HG03159 (cell line): ENCODE measurements around the gene ZSCAN21.
"Not testable (repeated sequence)": the region's sequence is repeated elsewhere in the genome, so short reads cannot be mapped to it uniquely, and the experiment has no call there.

Source experiments
- ATAC-seq: cut with Tn5 transposase; IDR thresholded peaks from one replicate; pipeline ENCODE4 v1.9.1; 2021; ENCODE audit warnings: mild to moderate bottlenecking, moderate library complexity; ENCODE audit not compliant: unreplicated experiment

Gene ZSCAN21

DNA sequence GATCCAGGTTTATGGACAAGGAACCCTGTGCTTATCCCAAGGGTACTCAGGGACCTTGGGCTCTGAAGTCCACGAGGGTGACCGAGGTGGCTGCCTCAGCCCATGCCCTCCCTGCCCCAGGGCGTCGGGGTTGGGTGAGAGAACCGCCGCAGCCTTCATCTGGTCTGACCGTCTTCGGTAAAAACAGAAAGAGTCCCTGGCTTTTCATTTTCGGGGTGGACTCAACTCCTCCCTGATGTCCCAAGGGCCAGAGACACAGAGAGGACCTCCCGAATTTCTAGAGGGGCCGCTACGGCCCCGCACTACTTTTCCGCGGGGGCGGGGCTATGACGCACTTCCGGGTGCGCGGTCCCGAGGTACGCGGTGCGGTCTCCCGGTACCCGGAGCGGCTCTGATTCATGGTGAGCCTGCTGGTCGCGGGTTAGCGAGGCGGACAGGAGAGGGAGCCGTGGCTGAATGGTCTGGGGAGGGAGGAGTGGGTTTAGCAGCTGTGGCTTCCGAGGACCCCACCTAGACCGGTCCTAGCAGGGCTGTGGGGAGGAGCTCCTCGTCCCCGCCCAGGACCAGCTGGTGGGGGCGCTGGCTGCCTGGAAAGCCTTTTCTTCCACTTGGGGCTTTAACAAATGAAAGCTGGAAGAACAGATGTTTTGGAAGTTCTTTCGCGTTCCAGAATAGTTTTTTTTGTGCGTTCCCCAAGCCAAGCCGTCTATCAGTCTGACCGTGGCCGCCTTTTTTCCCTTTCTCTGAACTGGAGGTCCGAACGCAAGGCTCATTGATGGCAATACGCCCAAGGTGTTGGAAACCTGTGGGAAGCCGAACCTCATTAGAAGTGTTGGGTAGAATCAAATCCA is at the start of gene ZSCAN21:
TSS of gene ZSCAN21 (plus strand) at position 334 of the 851 bp plus-strand sequence. CDS start 7,233 bp downstream, outside the sequence.
- ATAC-seq, result peak; percentile 88

DNA sequence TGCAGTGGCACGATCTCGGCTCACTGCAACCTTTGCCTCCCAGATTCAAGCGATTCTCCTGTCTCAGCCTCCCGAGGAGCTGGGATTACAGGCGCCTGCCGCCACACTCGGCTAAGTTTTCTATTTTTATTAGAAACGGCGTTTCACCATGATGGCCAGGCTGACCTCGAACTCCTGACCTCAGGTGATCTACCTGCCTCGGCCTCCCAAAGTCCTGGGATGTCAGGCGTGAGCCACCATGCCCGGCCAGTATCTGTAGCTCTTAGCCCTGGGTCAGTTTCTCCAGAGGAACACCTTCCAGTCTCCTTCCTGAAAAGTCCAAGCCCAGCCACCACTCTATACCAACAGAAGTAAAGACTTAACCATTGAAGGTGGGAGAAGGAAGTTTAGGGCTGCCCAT is 49.3 kb upstream of the ZSCAN21 start:
- ATAC-seq, result no peak

GRCh38 chr7:100003711-100004661 is 45.6 kb upstream of the ZSCAN21 start:
- no peak for ATAC-seq

GRCh38 chr7:100007887-100008286 is 41.7 kb upstream of the ZSCAN21 start:
- ATAC-seq, result no peak

DNA sequence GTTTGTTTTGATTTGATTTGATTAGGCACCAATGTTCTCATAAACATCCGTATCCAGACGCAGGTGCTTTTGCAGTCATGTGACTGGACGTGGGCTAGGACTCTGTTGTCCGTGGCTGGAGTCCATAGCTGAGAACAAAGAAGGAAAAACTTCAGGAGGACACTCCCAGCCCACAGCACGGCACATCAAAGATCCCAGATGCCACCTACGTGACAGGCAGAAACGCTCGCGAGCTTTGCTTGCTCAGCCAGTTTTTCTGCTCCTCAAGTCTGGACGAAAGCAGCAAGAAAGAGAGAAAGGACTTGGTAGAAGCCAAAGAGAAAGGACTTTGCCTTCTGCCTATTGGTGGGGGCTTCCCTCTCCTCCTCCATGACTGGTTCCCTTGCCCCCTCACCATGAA is 41.0 kb upstream of the ZSCAN21 start:
- no peak for ATAC-seq

GRCh38 chr7:100009952-100010351 is 39.6 kb upstream of the ZSCAN21 start:
- ATAC-seq, result not testable (repeated sequence)

DNA sequence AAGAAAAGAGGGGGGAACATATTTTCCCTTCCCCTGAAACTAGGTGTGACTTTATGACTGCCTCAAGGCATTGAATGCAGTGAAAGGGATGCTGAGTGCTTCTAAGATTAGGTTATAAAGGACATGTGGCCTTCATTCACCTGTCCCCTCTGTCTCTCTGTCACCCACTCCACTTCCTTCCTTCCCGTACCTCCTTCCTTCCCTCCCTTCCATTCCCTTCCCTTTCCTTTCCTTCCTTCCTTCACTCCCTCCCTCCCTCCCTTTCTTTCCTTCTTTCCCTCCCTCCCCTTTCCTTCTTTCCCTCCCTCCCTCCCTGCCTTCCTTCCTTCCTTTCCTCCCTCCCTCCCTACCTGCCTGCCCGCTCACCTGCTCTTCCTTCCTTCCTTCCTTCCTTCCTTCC is 38.7 kb upstream of the ZSCAN21 start:
- no peak for ATAC-seq

DNA sequence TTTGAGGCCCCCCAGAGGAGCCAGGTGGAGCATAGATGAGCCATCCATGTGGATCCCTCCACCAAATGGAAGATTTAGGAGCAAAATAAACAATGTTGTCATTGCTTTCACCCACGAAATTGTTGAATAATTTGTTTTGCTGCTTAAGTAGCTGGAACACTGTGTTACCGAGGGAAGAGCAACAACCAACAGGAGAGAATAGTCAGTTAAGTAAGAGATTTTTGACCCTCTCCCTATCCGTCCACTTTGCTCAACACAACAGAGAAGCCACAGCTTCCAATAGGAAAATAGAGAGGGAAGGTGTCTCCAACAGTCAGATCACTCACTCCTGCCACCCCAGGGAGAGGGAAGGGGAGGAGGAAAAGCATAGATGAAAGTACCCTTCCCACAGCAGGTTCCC is 38.1 kb upstream of the ZSCAN21 start:
- no peak for ATAC-seq

DNA sequence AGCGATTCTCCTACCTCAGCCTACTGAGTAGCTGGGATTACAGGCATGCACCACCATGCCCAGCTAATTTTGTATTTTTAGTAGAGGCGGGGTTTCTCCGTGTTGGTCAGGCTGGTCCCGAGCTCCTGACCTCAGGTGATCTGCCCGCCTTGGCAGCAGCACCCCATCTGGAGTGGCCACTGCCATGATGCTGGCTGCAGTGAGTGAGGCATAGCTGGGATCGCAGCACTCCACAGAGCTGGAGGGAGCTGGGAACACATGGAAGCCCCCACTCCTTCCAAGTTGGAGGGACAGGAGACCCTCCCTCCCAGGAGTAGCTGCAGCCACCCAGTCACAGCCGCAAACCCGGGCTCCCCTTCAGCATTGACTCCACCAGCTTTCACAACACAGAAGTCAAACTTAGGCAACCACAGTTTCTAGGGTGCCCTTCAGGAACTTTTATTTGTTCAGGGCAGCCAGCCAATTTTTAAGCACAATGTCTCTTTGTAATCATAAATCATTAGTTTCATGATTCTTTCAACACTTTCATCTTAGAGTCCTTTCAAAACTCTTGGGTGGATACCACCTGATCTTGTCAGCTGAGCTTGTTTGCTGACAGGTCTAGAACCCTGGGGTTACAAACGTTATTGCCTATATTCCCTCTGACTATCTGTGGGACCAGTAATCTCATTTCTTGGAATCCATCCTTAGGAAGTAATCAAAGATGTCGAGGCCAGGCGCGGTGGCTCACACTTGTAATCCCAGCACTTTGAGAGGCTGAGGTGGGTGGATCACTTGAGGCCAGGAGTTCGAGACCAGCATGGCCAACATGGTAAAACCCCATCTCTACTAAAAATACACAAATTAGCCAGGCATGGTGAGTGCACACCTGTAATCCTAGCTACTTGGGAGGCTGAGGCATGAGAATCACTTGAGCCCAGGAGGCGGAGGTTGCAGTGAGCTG is 36.9 kb upstream of the ZSCAN21 start:
- ATAC-seq, result not testable (repeated sequence)

DNA sequence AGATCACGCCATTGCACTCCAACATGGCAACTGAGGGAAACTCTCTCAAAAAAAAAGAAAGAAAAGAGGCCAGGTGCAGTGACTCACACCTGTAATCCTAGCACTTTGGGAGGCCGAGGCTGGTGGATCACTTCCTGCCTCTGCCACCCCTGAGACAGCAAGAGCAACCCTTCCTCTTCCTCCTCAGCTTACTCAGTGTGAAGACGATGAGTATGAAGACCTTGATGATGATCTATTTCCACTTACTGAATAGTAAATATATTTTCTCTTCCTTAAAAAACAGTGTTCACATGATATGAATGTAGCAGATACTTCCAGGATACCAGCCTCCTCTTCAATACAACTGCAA is 36.3 kb upstream of the ZSCAN21 start:
- ATAC-seq, result no peak

GRCh38 chr7:100015232-100016214 is 34.1 kb upstream of the ZSCAN21 start, which contains the start of gene ZKSCAN1:
ZKSCAN1 (plus strand) TSS chr7:100015596; CDS start chr7:100023507, 7,911 bp downstream.
- peak; percentile 95 for ATAC-seq

DNA sequence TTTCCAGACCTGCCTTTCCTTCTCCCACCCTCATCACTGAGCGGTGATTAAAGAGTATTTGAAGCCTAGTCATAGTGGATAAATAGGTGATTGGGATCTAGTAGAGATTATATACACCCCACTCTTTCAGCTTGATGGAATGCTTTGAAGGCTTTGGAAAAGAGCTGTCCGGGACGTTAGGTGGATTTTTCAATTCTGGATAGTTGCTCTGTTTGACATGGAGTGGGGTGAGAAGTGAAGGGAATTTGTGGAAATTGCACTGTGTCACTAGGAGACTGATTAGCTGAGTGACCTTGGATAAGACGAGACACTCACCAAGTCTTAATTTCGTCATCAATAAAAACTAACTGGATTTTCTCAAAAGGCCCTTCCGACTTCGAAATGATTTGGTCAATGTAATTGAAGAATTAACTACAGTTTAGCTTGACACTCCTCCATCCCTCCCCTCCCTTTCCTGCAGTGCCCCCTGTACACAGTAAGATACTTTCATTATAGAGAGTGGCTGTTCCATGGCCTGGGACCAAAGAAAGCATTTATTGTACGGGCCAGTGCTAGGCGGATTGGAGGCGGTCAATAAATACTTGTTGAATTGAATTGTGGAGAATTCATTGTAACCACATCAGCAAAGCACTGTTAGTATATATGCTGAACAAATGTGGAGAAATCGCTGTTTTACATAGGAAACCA is 33.2 kb upstream of the ZSCAN21 start:
- no peak for ATAC-seq

- no peak for ATAC-seq
Observed at GRCh38 chr7:100017300-100017699, 32.3 kb upstream of the ZSCAN21 start.

- no peak for ATAC-seq
Observed at GRCh38 chr7:100017875-100018274, 31.7 kb upstream of the ZSCAN21 start.

DNA sequence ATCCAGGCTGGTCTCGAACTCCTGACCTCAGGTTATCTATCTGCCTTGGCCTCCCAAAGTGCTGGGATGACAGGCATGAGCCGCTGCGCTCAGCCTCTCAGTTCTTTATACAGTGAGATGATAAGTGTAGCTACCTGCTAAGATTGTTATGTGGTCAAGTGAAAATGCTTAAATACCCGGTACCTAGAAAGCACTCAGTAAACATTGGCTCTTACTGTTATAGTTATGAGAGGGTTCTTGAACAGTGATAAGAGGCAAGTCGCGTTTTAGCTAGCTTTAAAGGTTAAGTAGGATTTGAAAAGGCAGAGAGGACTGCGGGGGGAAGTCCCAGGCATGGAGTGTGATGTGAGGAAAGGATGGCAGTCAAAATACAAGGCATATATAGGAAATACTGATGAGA is 29.7 kb upstream of the ZSCAN21 start:
- ATAC-seq, result no peak

DNA sequence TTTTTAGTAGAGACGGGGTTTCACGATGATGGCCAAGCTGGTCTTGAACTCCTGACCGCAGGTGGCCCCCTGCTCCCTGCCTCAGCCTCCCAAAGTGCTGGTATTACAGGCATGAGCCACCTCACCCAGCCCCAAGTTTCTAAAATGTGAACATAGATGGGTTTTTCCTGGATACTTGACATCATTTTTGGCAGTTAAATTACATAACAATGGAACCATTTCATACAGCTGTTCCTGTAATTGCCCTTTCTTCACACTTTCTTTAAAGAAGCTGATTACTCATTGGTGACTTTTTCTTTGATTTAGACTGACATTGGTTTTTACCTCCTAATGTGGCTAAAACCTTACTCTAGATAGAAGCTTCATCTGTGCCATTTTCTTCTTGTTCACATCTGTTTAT is 28.3 kb upstream of the ZSCAN21 start:
- no peak for ATAC-seq

- ATAC-seq, result no peak
Observed at GRCh38 chr7:100022621-100023020, 27.0 kb upstream of the ZSCAN21 start.

DNA sequence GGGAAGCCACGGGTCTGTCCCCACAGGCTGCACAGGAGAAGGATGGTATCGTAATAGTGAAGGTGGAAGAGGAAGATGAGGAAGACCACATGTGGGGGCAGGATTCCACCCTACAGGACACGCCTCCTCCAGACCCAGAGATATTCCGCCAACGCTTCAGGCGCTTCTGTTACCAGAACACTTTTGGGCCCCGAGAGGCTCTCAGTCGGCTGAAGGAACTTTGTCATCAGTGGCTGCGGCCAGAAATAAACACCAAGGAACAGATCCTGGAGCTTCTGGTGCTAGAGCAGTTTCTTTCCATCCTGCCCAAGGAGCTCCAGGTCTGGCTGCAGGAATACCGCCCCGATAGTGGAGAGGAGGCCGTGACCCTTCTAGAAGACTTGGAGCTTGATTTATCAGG is 26.0 kb upstream of the ZSCAN21 start:
- no peak for ATAC-seq
